ENCODE measurements around the gene DSTYK.

GRCh38 chr1:205227584-205228013 is 16.1 kb upstream of the DSTYK start, which contains the start of gene TMCC2:
- TF ChIP-seq, protein P1, sequence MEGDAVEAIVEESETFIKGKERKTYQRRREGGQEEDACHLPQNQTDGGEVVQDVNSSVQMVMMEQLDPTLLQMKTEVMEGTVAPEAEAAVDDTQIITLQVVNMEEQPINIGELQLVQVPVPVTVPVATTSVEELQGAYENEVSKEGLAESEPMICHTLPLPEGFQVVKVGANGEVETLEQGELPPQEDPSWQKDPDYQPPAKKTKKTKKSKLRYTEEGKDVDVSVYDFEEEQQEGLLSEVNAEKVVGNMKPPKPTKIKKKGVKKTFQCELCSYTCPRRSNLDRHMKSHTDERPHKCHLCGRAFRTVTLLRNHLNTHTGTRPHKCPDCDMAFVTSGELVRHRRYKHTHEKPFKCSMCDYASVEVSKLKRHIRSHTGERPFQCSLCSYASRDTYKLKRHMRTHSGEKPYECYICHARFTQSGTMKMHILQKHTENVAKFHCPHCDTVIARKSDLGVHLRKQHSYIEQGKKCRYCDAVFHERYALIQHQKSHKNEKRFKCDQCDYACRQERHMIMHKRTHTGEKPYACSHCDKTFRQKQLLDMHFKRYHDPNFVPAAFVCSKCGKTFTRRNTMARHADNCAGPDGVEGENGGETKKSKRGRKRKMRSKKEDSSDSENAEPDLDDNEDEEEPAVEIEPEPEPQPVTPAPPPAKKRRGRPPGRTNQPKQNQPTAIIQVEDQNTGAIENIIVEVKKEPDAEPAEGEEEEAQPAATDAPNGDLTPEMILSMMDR (IDR thresholded peaks at IDR 0.05), result no peak
- TF ChIP-seq EZH2phosphoT487 (IDR thresholded peaks at IDR 0.05) (no peak), EZH2 (IDR thresholded peaks at IDR 0.05) (no peak)

All from neural progenitor cell (in vitro differentiated cells).